Stimulated activated CD8-positive, alpha-beta memory T cell treated with anti-CD3 and anti-CD28 coated beads, Interleukin-12 subunit alpha, Interleukin-12 subunit beta, amount 100 ng/mL, for 24 hours (primary cell): ENCODE results near the gene DHX32.
"Not testable (repeated sequence)": the region's sequence is repeated elsewhere in the genome, so short reads cannot be mapped to it uniquely, and the experiment has no call there.

Source experiments
- DNase-seq: peaks from one replicate; pipeline ENCODE4 v3.0.0-alpha.2; 2020; ENCODE audit errors: extremely low read depth

Gene DHX32

DNA sequence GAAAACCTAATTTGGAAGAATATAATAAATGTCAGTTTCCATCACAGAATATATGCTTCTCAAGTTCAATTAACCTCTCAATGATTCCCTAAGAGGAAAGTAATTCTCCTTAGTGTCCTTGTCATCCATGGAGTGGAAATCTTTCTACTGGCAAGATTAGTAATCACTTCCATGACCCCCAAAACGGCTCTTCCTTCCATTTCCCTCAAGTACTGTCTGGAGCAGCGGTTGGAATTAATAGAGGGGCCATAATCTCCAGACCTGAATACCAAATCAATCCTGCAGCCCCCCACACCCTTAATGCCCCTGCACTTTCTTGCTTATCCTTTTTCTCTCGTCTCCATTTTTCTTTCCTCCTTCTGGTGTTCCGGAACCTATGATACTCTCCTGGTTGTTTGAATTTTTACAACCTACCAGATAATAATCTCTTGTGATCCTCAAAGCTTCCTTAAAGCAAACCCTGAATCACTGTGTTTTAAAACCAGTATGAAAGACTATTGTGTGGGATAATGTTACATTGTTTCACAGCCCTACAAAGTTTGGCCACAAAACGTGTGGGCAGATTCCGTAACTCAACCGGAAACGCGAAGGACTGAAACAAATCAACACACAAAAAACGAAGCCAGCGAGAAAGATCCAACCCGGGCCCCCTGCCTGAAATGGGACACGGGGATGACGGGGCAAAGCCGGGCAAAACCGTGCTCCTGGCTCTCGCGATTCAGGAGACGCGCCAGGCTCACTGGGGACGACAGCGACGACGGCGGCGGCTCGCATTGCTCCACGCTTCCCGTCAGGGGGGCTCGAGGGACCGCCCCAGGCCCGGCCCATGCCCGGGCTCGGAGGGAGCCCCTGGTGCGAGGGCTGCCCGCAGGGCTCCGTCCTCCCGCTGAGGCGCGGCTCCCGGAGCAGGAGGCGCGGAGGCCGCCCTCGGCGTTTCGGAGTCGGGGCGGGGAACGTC is 14.3 kb upstream of the DHX32 start:
- peak; percentile 8 for DNase-seq

DNA sequence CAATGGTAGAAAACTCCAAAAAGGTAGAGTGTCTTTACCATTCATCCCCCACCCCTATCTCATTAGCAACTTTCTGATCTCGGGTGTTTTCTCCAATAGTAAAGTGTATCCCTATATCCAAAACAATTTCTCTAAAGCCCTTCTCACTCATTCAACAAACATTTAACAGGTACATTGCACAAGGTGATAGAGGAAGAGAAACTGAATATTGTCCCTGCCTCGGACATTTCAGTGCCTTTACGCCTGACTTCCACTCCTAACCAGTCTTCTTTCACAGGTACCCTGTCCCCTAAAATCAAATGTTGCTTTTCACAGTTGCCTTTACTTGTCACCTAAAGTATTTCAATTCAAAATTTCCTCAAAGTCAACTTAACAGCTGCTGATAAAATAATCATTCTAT is 13.1 kb upstream of the DHX32 start:
- not testable (repeated sequence) for DNase-seq

DNA sequence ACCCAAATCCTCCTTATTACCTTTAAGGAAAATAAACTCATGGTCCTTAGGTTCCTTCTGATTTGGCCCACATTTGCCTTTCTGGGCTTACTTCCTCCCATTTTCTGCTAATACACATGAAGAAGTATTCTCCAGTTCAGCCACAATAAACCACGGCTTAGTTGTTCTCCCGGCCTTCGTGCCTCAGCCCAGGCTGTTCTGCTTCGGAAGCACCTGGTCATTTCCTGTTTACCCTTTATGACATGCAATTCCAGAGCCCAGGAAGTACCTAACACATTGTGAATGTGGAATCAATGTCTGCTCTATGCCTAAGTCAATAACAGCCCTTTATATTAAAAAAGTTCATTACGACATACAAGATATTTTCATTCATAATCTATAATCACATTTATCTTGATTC is 11.3 kb upstream of the DHX32 start:
- not testable (repeated sequence) for DNase-seq

DNA sequence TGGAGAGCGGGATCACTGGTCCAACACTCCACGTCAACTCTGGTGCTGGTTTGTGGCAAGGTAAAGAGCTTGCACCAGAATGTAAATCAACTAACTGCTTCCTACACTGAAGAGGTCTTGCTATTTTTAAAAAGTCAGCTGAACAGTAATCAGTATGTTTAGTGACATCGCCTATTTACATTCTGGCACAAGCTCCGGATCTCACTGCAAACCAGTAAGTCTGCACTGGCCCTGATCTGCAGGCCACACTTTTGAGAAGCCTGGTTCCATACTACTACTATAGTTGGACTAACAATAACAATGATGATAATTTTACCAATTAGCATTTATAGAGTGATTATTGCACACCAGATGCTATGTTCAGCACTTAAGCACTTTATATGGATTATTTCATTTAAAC is 8.3 kb upstream of the DHX32 start:
- not testable (repeated sequence) for DNase-seq

DNA sequence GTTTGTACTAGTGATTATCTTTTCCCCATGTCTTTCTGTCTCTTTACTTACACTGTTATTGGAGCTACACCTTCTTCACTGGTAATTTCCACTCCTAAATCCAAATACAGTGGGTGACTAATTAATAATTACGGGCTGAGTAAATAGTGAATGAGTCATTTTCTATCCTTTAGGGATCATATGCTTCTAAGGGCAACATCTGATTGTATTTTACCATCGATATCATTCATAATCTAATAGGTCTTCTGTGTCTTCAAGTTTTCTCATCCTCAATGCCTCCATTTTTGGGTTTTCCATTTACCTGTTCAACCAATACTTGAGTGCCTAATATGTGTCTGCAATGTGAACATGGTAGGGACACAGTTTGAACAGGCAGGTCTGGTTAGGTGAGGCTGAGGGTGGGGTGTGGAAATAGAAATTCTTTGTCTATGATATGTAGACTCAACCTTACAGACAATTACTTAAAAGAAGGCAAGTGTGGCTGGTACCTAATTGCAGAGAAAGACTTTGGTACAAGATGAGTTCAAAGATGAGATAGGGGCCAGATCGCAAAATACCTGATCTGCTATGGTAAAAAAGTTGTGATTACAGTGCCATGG is 5.9 kb upstream of the DHX32 start:
- DNase-seq, result no peak

DNA sequence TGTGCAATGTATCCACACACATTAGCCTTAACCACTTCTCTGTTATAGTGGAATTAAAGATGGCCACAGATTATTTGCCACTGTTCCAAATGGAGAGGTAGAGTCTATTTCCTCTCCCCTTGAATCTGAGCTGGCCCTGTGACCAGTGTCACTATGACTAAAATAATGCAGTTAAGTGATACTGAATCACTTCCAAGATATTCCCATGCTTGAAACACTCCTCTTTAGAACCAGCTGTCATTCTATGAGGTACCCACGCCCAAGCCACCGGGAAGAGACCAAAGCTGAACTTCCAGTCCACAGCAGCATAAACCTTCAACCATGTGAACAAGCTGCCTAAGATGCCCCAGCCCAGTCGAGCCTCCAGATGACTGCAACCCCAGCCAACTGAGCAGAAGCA is 2.1 kb upstream of the DHX32 start:
- DNase-seq, result no peak

DNA sequence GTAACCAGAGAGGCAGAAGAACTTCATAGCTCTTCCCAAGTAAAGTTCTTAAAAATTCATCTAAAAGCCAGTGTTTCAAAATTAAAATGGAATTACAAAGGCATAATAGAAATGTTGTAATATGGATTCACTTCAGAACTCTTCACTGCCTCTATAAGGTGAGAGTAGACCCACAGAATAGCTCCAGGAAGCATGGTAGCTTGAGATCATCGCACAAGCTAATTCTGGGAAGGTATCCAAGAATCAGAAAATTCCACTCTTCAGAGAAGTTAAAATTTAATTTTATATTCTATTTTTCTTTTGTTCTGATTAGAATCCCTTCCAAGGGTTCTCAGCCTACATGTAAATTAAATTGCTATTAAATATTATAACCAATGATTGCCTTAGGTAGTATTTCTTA is 1.5 kb upstream of the DHX32 start:
- DNase-seq, result no peak

DNA sequence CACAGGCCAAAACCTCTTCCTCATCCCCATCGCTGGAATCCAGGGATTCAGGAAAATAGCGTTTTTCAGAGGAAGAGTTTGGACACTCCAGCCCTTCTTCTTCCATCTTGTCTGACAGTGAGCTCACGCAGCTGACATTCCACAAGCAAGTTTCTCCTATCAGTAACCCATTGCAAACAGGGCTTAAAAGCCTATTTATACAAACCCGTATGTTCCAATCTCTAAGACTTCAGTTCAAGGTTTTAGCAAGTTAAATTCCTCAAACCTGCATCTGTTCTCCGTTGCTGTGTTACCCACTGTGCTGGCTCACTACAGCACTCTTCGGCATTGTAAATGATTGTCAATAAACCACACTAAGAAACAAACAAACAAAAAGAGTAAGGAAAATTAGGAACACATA is 373 bp downstream of the DHX32 start:
- no peak for DNase-seq

DNA sequence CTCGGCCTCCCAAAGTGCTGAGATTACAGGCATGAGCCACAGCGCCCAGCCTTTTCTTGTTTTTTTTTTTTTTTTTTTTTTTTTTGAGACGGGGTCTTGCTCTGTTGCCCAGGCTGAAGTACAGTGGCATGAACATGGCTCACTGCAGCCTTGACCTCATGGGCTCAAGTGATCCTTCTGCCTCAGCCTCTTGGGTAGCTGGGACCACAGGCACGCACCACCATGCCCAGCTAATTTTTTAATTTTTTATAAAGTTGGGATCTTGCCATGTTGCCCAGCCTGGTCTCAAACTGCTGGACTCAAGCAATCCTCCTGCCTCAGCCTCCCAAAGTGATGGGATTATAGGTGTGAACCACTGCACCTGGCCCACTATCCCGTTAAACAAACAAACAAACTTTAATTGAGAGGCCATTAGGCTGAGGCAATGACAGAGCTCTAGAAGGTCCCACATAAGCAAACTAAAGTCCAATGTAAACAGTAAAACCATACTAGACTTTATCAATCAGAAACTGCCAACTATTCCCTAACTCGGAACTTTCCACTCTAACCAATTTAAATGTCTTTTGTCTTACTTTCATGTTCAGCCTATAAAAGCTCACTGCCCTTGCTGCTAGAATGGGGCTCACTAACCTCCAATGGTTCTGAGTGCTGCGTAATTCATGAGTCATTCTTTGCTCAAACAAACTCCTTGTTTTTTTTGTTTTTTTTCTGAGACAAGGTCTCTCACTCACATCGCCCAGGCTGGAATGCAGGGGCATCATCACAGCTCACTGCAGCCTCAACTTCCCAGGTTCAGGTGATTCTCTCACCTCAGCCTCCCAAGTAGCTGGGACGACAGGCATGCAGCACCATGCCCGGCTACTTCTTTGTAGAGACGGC is 1.9 kb downstream of the DHX32 start:
- no peak for DNase-seq

DNA sequence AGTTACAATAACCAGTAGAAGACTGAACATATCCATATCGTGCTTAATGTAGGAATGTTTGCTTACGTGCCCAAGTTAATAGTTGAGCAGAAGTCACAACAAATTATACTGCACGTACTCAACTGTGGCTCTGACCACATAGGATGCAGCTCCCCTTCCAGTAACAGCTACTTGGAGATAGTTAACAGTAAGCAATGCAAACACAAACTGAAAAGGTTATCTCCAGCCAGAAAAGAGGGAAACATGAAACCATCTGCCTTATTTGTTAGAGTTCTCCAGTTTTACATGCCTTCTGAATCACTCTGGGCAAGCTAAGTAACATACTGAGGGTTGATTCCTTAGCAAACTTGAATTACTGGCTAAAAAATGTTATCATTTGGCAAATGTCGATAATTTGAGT is 9.8 kb downstream of the DHX32 start:
- DNase-seq, result no peak

DNA sequence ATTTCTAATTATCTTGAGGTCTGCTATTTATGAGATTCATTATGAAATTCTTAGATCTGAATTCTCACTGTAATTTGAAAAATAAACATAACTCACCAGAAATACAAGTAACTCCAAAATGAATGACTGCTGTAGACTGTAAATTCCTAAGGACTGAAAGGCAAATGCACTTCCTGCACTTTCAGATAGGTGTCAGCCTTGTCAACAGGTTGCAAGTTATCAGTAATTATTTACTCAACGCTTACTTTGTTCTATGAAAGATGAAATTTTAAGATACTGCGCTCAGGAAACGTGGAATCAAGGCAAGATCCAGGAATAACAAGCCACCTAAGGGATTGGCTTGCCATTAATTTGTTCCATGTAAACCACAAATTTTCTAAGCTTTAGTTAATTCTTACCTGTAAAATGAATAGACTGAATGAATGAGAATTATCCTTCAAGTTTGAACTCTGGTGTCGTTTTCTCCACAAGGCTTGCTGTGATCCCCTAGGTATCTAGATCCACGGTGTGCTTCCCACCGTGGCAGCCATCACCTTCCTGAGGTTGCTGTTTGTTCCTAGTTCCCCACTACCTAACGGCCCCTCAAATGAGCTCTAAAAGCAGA is 12.6 kb downstream of the DHX32 start:
- no peak for DNase-seq

DNA sequence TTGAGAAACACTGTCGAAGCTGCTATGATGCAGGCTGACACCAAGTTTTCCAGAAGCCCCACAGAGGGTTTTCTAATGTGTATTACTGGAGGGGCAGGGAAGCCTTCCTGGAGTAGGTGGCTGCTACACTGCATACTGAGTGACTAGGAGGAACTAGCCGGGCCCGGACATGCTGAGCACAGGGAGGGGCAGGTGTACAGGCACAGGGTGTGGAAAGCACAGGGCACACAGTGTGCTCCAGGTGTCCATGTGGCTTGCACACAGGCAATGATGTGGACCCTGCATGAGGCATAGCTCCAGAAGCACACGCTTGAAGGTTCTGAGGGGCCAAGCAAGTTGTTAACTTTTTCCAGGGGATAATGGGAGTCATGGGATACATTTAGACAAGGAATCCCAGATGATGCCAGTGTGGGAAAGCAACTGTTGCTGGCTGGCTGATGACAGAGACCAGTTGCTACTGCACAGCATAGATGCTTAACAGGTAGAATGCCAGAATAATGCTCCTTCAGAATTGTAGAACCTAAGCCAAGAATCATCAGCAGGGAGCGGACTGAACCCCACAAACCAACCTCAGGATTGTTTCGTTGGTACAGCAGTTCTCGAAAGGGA is 14.6 kb downstream of the DHX32 start:
- no peak for DNase-seq

DNA sequence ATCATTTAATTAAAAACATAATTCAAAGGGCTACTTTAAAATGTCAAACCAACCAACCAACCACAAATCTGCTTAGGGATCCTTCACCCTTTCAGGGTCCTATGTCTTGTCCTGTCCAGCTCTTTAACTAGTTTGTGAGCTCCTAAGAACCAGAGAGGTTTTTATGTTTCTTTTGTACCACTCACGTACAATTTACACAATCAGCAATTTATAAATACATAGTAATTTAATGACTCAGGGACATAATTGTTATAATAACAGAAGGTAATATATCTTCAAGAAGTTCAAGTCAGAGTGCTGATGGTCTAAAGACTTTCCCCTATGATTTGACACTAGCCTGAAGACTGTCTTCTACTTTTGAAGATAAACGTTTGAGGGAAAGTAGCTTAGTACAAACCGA is 16.0 kb downstream of the DHX32 start:
- DNase-seq, result no peak

DNA sequence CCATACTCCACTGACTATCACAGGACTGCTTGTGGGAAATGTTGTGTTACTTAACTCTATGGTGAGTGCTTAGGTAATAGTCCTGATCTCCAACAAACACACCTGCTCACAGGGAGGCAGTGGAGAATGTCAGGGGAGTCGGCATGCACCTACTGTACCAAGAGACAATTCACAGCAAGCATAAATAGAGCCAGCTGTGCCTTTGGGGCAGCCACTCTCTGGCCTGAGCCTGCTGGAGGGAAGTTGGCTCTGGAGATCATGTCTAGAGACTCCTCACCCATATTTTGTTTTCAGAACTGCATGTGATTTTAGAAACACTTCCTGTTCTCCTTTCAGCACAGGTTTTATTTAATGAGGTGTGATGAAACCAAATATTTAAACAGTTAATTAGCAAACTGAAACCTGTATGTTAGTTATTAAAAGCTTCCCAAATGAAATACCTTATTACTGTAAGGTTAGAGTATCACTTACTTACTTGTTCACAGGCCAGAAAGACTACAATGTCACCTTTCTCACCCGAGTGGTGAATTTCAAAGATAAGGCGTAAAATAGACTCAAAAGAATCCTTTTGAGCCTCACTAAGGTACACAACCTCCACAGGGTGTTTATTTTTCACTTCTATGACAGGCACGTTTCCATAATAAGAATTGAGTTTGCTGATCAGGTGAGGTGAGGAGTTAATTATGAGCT is 21.8 kb downstream of the DHX32 start:
- no peak for DNase-seq

DNA sequence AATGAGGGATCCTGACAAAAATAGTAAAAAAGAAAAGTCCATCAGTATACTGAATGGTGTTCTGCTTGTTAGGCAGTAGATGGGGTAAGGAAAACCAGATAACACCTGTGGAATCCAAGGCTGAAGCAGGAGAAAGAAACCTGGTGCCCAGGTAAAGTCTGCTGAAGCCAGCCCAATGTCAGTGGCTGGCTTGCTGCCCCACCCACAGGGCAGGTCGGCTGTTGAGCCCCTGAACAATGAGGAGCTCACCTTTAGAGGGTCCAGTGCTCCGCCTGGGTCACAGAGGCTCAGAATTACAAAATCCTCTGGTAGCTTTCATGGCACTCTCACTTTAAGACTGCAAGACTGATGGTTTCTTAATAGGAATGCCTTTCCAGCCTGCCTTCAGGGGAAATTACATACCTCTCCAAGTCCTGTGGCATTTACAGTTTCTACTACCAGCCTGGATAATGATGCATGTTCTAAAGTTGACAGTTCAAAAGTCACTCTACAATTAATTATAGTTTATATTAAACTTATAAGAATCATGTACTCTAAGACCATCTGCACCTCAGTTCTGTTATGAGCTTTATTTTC is 23.8 kb downstream of the DHX32 start:
- no peak for DNase-seq

DNA sequence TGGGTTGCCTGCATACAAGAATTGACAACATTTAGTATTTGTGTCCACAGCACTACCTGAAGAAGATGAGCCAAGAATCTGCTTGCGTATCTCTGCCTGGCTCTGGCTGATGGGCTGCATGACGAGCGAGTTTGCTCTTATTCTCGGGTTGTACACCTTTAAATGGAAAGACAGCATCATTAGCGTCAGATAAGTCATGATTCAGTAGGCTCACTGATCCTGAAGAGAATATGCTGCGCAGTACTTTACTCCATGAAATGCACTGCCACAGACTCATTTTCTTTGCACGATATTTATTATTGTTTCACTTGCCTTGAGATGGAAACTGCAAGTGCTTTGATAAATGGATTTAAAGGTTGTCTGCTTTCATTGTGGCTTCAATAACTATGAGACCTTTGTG is 28.6 kb downstream of the DHX32 start:
- no peak for DNase-seq

DNA sequence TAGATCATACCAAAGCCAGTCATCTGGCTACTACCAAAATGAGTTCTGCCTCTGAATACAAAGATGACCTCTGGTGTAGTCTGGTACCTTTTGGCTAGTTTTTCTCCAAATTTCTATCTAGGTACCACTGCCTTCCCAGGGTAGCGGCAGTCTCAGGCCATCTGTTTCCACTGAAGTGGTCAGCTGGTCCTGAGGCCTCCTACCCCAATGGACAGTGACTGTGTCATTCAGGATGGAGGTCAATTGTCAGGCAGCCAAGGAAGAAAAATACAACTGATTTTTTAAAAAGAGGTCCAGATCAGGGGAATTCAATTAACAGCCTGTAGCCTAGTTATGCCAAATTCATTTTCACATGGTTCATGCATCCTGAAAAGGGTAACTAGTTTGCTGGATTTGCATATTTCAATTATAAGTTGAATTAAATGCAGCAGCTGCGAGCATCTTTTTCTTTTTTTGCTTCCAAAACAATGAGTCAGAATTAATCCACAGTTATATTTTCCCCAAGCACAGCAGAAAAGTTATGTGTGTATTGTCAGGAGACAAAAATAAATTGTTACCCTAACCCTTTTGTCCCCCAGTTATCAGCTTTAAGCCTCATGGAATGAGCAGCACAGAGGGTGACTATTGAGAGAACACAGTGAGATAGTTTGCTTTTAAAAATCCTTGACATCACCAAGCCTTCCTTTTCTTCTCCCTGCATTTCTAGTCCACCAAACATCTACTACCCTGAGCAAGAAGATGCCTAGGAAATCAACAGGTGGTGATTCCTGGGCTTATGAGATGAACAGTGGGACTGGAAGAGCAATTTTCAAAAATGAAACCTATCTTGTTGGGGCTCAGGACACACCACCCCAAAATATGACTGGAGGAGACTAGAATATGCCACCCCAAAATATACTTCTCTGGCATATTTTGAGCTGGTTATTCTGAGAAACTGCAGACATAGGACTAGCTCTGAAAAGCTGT is 30.0 kb downstream of the DHX32 start:
- DNase-seq, result no peak

DNA sequence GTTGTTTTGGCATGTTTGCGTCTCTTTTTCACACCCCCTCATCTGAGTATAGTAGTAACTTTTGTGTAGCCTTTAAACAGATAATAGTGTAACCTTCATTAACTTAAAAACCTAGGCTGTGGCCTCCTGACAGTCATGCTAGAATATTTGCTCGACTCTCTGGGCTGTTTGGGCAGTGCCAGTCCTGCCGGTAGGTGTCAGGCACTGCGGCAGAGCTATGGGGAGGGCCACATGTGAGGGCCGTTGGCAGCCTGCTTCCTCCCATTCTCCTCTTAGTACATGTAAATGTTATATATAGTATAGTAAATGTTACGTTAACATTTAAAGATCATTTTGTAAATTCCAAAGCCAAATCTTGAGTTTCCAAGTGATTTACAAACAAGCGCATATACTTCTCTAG is 31.6 kb downstream of the DHX32 start:
- DNase-seq, result no peak

DNA sequence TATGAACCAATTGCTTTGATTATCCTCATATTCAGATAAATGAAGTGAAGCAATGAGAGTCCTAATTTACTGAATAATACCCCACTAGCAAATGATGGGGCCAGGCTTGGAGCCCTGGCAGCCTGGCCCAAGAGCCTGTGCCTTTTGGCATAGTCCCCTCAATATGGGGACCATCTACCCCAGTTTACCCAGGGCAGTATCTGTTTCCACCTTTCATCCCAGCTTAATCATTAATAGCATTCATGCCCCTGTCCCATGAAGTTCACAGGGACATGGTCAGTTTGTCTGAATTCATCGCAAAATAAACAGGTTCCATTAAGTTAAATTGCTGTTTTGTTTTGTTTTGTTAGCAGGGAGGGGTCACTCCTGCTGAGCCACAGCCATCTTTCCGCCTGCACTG is 32.2 kb downstream of the DHX32 start:
- DNase-seq, result no peak
